ENCODE measurements around the gene FIGNL1. TPM values are rescaled to one million over a fixed set of nuclear protein-coding genes. Genes with fewer than 3 reads are reported as not detected.

The FIGNL1 gene
- total RNA-seq, 1 donor from 2014 or later: 7.6 TPM

DNA sequence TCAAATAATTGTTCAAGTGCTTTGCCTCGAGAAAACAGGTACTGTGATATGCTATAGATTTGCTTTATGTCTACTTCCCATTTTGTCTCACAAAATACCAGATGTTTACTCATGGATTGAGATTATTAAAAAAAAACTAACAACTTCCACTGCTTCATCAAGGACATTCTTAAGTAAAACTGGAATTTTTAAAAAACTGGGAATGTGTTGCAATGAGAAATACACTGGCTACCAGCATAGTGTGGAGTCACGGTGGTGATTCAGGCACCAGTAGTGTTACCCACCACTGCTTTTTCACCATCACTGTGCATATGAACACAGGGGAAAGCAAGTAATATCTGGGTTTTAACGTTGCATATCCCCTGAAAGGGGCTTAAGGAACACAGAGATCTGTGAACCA is 21.2 kb downstream of the FIGNL1 start:
- H3K27me3 Mint-ChIP-seq (ENCODE audit: unreplicated experiment): no peaks in the 10 kb centered on the region
- H3K36me3 Mint-ChIP-seq (ENCODE audit: unreplicated experiment): no peaks in the 10 kb centered on the region
- no peak overlapping the region for H3K4me3 Mint-ChIP-seq (ENCODE audit: unreplicated experiment)
- no peak overlapping the region for H3K27ac Mint-ChIP-seq (ENCODE audit: unreplicated experiment)
- TF ChIP-seq, protein P1, sequence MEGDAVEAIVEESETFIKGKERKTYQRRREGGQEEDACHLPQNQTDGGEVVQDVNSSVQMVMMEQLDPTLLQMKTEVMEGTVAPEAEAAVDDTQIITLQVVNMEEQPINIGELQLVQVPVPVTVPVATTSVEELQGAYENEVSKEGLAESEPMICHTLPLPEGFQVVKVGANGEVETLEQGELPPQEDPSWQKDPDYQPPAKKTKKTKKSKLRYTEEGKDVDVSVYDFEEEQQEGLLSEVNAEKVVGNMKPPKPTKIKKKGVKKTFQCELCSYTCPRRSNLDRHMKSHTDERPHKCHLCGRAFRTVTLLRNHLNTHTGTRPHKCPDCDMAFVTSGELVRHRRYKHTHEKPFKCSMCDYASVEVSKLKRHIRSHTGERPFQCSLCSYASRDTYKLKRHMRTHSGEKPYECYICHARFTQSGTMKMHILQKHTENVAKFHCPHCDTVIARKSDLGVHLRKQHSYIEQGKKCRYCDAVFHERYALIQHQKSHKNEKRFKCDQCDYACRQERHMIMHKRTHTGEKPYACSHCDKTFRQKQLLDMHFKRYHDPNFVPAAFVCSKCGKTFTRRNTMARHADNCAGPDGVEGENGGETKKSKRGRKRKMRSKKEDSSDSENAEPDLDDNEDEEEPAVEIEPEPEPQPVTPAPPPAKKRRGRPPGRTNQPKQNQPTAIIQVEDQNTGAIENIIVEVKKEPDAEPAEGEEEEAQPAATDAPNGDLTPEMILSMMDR (IDR thresholded peaks at IDR 0.05): no peak
- no peaks in the 10 kb centered on the region for H3K9me3 Mint-ChIP-seq (ENCODE audit: unreplicated experiment)
- DNase-seq (ENCODE audit: extremely low spot score, unreplicated experiment): no peak
- no peaks in the 10 kb centered on the region for H3K4me1 Mint-ChIP-seq (ENCODE audit: unreplicated experiment)

DNA sequence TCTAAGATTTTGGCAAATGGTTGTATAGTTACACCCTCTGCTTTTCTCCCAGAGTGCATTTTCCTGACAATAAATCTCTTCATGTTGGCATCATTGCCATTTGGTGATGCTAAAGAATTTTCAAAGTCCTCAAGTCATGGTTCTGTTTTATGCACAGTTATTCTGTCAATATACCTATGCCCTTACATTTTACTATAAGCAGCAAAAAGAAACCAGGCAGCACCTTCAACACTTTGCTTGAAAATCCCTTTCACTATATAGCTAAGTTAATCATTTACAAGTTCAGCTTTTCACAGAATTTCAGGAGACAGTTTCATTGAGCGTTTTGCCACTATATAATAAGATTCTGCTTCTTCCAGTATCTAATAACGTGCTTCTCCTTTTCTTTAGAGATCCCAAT is 22.6 kb downstream of the FIGNL1 start:
- Mint-ChIP-seq H3K27me3 (ENCODE audit: unreplicated experiment) (no peaks in the 10 kb centered on the region), H3K9me3 (ENCODE audit: unreplicated experiment) (no peaks in the 10 kb centered on the region), H3K4me1 (ENCODE audit: unreplicated experiment) (no peaks in the 10 kb centered on the region), H3K36me3 (ENCODE audit: unreplicated experiment) (no peaks in the 10 kb centered on the region), H3K27ac (ENCODE audit: unreplicated experiment) (no peak overlapping the region), H3K4me3 (ENCODE audit: unreplicated experiment) (no peak overlapping the region)
- DNase-seq (ENCODE audit: extremely low spot score, unreplicated experiment): no peak
- TF ChIP-seq, protein P1 (IDR thresholded peaks at IDR 0.05): no peak

DNA sequence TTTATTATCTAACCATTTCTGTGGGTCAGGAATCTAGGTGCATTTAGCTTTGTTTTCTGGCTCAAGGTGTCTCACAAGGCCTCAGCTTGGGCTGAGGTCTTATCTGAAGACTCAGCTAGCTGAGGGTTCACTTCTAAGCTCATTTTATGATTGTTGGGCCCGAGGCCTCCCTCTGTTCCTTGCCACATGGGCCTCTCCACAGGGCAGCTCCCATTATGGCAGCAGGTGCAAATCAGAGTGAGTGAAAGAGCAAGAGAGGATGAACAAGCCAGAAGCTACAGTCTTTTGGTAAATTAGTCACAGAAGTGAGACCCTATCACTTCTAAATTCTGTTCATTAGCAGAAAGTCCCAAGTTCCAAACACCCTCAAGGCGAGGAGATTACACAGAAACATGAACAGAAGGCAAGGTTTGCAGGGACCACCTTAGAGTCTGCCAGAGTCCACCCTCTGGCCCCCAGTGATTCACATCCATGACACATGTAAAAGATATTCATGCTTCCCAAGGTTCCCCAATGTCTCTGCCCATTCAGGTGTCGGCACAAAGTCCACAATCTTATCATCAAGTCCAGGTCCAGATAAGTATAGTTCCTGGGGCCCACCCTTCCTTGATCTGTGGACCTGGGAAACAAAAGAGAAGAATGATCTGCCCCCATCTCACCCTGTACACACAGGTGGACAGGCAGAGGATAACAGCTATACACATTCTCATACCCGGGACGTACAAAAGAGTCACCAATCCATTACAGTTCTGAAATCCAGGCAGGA is 23.7 kb downstream of the FIGNL1 start:
- Mint-ChIP-seq H3K9me3 (ENCODE audit: unreplicated experiment) (no peaks in the 10 kb centered on the region), H3K27ac (ENCODE audit: unreplicated experiment) (no peak overlapping the region), H3K4me3 (ENCODE audit: unreplicated experiment) (no peak overlapping the region), H3K4me1 (ENCODE audit: unreplicated experiment) (no peaks in the 10 kb centered on the region), H3K27me3 (ENCODE audit: unreplicated experiment) (no peaks in the 10 kb centered on the region), H3K36me3 (ENCODE audit: unreplicated experiment) (no peaks in the 10 kb centered on the region)
- TF ChIP-seq, protein P1 (IDR thresholded peaks at IDR 0.05): no peak
- no peak for DNase-seq (ENCODE audit: extremely low spot score, unreplicated experiment)

DNA sequence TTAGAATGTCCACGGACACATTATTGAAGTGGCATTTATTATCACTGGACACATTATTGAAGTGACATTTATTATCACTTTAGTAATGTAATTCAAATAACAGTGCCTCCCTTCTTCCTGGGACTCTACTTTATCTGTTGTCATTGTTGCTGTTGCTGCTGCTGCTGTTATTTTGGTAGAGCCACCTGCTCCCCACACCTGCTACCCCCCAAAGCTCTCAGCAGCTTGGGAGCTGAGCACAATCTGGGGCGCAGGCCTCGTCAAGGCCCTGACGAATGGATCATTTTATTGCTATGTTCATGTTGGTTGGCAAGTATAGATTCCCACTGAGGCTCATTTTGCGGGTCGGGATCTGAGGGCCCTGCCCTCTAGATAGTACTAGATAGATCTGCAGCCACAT is 24.8 kb downstream of the FIGNL1 start:
- no peaks in the 10 kb centered on the region for H3K27me3 Mint-ChIP-seq (ENCODE audit: unreplicated experiment)
- no peaks in the 10 kb centered on the region for H3K4me1 Mint-ChIP-seq (ENCODE audit: unreplicated experiment)
- H3K4me3 Mint-ChIP-seq (ENCODE audit: unreplicated experiment): no peak overlapping the region
- no peaks in the 10 kb centered on the region for H3K36me3 Mint-ChIP-seq (ENCODE audit: unreplicated experiment)
- no peaks in the 10 kb centered on the region for H3K9me3 Mint-ChIP-seq (ENCODE audit: unreplicated experiment)
- H3K27ac Mint-ChIP-seq (ENCODE audit: unreplicated experiment): no peak overlapping the region
- TF ChIP-seq, protein P1 (IDR thresholded peaks at IDR 0.05): no peak
- DNase-seq (ENCODE audit: extremely low spot score, unreplicated experiment): no peak

DNA sequence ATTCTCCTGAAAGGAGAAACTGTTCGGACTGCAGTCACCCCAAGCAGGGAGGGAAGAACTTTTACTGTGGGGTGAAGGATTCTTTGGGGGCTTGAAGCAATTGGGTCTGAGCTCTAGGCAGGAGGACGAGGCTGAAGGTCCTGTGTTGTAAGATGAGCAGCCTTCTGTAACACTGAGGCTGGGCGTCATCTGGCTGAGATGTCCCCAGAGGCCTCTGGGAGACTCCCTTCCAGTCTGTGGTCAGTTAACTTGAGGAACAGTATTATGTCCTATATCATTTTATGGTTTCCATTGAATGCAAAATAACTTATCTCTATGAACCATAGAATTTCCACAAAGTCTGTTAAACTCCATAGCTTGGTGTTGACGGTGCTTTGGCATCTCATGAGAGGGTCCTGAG is 26.3 kb downstream of the FIGNL1 start:
- H3K4me1 Mint-ChIP-seq (ENCODE audit: unreplicated experiment): no peaks in the 10 kb centered on the region
- TF ChIP-seq, protein P1 (IDR thresholded peaks at IDR 0.05): no peak
- H3K4me3 Mint-ChIP-seq (ENCODE audit: unreplicated experiment): no peak overlapping the region
- no peak for DNase-seq (ENCODE audit: extremely low spot score, unreplicated experiment)
- H3K9me3 Mint-ChIP-seq (ENCODE audit: unreplicated experiment): no peaks in the 10 kb centered on the region
- no peak overlapping the region for H3K27ac Mint-ChIP-seq (ENCODE audit: unreplicated experiment)
- no peaks in the 10 kb centered on the region for H3K36me3 Mint-ChIP-seq (ENCODE audit: unreplicated experiment)
- no peaks in the 10 kb centered on the region for H3K27me3 Mint-ChIP-seq (ENCODE audit: unreplicated experiment)
